Astrocyte of the cerebellum (primary cell): ENCODE data around the gene CDC37L1.

Experiments used
- DNase-seq: peaks from one replicate; pipeline ENCODE4 v3.0.0-alpha.2; 2011; ENCODE audit warnings: low read depth
- H3K4me3 ChIP-seq: 2 replicates; pipeline ENCODE4 v1.5.1; 2011; ENCODE audit warnings: mild to moderate bottlenecking, low read depth, low read length, moderate library complexity
- CTCF ChIP-seq: IDR thresholded peaks from 2 replicates; pipeline ENCODE4 v1.5.1; 2012; ENCODE audit warnings: low read length, low read depth, moderate library complexity, mild to moderate bottlenecking; ENCODE audit errors: missing control alignments
- in situ Hi-C: cut with HindIII; loops from 2 replicates; pipeline ENCODE4 v1.10.0; 2017; ENCODE audit warnings: low sequenced_read_pairs

Gene CDC37L1

GRCh38 chr9:4689687-4690104 lies 10.3 kb downstream of the CDC37L1 start:
- no peak for DNase-seq
- TF ChIP-seq CTCF = no peak
- H3K4me3 ChIP-seq = no peak overlapping the region
- in situ Hi-C loops = no loop called here

GRCh38 chr9:4690144-4690543 lies 10.8 kb downstream of the CDC37L1 start:
- H3K4me3 ChIP-seq = no peak overlapping the region
- no peak for TF ChIP-seq CTCF
- in situ Hi-C loops = no loop called here
- no peak for DNase-seq

DNA sequence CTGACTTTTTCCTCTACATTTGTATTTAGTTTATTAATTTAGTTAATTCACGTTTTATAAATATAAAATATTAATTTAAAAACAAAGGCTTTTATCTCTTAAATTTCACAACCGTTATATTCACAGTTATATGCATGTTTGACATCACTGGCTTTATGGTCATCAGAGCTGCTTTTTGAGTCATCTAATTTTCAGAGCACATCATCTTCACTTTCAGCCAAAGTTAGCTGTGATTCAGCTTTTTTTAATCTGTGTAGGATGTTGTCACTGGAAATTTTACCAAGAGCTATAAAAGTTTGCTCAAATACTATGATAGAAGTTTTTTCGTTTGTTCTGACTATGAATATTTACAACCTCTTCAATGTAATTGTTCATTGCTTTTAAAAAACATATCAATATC lies 12.4 kb downstream of the CDC37L1 start:
- TF ChIP-seq CTCF = no peak
- DNase-seq = no peak
- H3K4me3 ChIP-seq = no peak overlapping the region
- in situ Hi-C loops = no loop called here

- no peak for DNase-seq
- in situ Hi-C loops = loop anchor here (5.0 kb wide), 1 partner anchor 73 kb away; no protein-coding TSS in a partner anchor
- no peak overlapping the region for H3K4me3 ChIP-seq
- no peak for TF ChIP-seq CTCF
Measured at GRCh38 chr9:4700091-4700490, 20.7 kb downstream of the CDC37L1 start.

DNA sequence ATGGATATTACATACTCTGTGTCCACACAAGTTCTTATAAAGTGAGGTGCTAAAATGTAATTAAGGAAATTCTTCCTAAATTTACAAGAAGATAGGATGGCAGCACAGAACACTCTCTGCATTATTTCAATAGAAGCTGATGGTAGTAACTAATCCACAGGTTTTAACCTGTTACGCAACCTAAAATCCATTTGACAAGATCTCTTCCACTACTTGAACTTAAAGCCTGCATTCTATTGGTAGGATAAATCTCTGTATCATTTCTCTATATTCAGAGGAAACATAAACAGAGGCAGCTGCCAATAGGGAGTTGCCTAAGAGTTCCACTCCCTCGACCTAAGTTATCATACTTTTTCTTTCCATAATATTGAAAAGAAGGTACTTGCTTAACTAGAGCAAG lies 21.6 kb downstream of the CDC37L1 start:
- DNase-seq = no peak
- no peak overlapping the region for H3K4me3 ChIP-seq
- in situ Hi-C loops = loop anchor here (5.0 kb wide), 1 partner anchor 74 kb away; no protein-coding TSS in a partner anchor
- TF ChIP-seq CTCF = no peak

DNA sequence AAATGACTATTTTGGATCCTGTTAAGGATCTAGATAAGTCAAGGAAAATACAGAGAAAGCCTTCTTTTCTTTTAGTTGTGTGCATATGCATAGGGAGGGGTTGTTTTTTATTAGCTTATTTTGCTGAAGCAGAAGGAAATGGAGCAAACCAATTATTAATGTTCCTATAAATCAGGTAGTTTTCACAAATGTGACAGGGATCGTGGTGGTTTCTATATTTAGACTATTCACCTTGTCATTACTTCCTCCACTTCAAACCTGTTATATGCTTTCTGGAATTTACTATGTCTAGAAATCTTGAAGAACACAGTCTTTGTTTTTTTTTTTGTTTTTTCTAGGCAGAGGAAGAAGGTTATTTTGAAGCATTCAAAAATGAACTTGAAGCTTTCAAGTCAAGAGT lies 22.2 kb downstream of the CDC37L1 start:
- H3K4me3 ChIP-seq = no peak overlapping the region
- DNase-seq = no peak
- TF ChIP-seq CTCF = no peak
- in situ Hi-C loops = loop anchor here (5.0 kb wide), 1 partner anchor 74 kb away; no protein-coding TSS in a partner anchor

- in situ Hi-C loops = loop anchor here (5.0 kb wide), 1 partner anchor 77 kb away; no protein-coding TSS in a partner anchor
- DNase-seq = no peak
- no peak overlapping the region for H3K4me3 ChIP-seq
- TF ChIP-seq CTCF = no peak
Measured at GRCh38 chr9:4704129-4704528, 24.8 kb downstream of the CDC37L1 start.
